Measurements from ENCODE around the gene FARS2. TPM values are rescaled to one million over a fixed set of nuclear protein-coding genes. Genes with fewer than 3 reads are reported as not detected.

Gene FARS2
- total RNA-seq, 1 experiment from 2014 or later = 13.8 TPM

DNA sequence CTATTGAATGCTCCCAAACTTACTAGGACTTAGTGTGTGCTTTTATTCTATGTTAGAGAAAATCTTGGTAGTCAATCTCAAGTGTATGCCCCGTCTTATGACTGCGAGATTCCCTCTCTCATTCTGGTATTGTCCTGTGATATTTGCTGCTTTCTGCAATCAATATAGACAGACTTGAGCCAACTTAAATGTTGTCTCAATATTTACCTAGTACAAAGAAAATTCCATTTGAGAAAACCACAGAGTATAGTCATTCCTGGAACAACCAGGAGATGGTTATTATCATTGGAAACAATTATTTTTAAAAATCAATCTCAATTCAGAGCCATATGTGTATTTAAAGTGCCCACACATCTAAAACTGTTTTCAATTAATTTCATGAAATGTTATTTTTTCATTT, 415.4 kb downstream of the FARS2 start:
- Histone ChIP-seq H3K9ac (ENCODE audit: low read length) (no peak overlapping the region), H4K20me1 (ENCODE audit: insufficient read depth) (peaks cover 4% of the 10 kb centered on the region; the same call in 1 of the 2 replicates), H2AFZ (ENCODE audit: low read depth, low read length, poor library complexity, severe bottlenecking) (no peak overlapping the region), H3K9me3 (ENCODE audit: control insufficient read depth in 1 of 2, insufficient read depth in 1 of 2, low read depth in 1 of 2, low read length in 2 of 2) (no peaks in the 10 kb centered on the region), H3K27me3 (ENCODE audit: insufficient read depth, low read length) (no peaks in the 10 kb centered on the region), H3K4me2 (ENCODE audit: low read length) (no peak overlapping the region), H3K4me3 (replicated peaks in 1 of 2; ENCODE audit: low read depth in 1 of 2, low read length in 2 of 2) (no peak overlapping the region), H3K27ac (ENCODE audit: low read depth, low read length) (no peak overlapping the region), H3K9me2 (ENCODE audit: insufficient read depth) (no peaks in the 10 kb centered on the region), H3K79me2 (ENCODE audit: insufficient read depth, low read length) (no peaks in the 10 kb centered on the region), H3K36me3 (ENCODE audit: control insufficient read depth in 1 of 2, insufficient read depth in 2 of 2, low read length in 2 of 2) (no peaks in the 10 kb centered on the region), H3K4me1 (ENCODE audit: control insufficient read depth in 1 of 2, insufficient read depth in 2 of 2, low read length in 2 of 2) (no peaks in the 10 kb centered on the region)
- DNase-seq (ENCODE audit: low read depth, low spot score) (no peak), ATAC-seq (no peak)
- CTCF ChIA-PET = no interaction called here
- TF ChIP-seq POLR2A (IDR thresholded peaks at IDR 0.05; ENCODE audit: borderline replicate concordance, extremely low read depth, insufficient read depth, insufficient read length) (no peak), ZFX (IDR thresholded peaks at IDR 0.05) (no peak), SRF (IDR thresholded peaks at IDR 0.05; ENCODE audit: low read depth) (no peak), EZH2phosphoT487 (IDR thresholded peaks at IDR 0.05; ENCODE audit: borderline replicate concordance) (no peak), FOSL1 (IDR thresholded peaks at IDR 0.05; ENCODE audit: low read depth) (no peak), RAD21 (IDR thresholded peaks at IDR 0.05; ENCODE audit: low read depth) (no peak), SIN3A (IDR thresholded peaks at IDR 0.05; ENCODE audit: low read depth) (no peak), ELF1 (IDR thresholded peaks at IDR 0.05; ENCODE audit: borderline replicate concordance, low read depth) (no peak), JUND (IDR thresholded peaks at IDR 0.05) (no peak), YY1 (IDR thresholded peaks at IDR 0.05; ENCODE audit: extremely low read depth, insufficient replicate concordance, low read depth, low read length) (no peak), MAX (IDR thresholded peaks at IDR 0.05) (no peak), SP1 (IDR thresholded peaks at IDR 0.05; ENCODE audit: low read depth) (no peak)
- no TSS peak for BruUV-seq (replicated peaks)
- intact Hi-C loops (cut with micrococcal nuclease) = no loop called here
- RAD21 ChIA-PET (ENCODE audit: low non-redundant PET in 1 of 2, low total read pairs in 2 of 2, uncharacterized antibody in 2 of 2, unreplicated experiment in 2 of 2) = no interaction called here
- POLR2A ChIA-PET = no interaction called here

DNA sequence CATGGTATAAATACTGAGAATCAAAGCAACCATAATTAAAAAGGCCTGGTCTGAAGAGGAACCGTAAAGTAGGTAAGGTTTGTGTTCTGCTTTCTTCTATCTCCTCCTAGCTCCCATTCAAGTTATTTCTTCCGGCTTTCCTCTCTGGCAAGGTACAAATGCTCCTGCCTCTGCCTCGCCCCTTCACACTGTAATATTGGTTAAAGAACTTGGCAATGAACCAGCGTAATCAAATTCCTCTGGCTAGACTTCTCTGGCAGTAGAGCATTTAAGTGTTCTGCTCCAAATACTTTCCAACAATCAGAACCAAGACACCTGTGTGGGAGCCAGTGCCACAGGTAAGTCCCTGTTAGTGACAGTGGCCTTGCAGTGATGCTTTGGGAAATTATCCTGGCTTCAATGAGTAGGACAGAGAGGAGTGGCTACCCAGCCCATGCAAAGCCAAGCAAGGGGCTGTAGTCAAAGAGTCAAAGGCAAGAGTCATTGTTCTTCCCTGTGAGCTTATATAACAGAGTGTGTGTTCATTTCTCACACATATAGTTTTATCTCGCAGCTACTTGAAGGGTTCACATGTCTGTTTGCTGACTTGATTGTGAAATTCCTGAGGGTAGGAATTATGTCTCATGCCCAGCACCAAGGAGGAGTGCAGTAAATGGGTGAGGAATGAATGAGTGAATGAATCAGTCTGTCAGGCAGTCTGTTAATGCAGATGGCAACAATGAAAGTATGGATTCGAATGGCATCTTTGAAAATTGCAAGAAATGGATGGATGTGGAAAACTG, 416.1 kb downstream of the FARS2 start:
- Histone ChIP-seq H3K4me2 (ENCODE audit: low read length) (no peak overlapping the region), H2AFZ (ENCODE audit: low read depth, low read length, poor library complexity, severe bottlenecking) (no peak overlapping the region), H3K27ac (ENCODE audit: low read depth, low read length) (no peak overlapping the region), H3K36me3 (ENCODE audit: control insufficient read depth in 1 of 2, insufficient read depth in 2 of 2, low read length in 2 of 2) (no peaks in the 10 kb centered on the region), H3K9me3 (ENCODE audit: control insufficient read depth in 1 of 2, insufficient read depth in 1 of 2, low read depth in 1 of 2, low read length in 2 of 2) (no peaks in the 10 kb centered on the region), H3K9ac (ENCODE audit: low read length) (no peak overlapping the region), H4K20me1 (ENCODE audit: insufficient read depth) (peaks cover 4% of the 10 kb centered on the region; the same call in 1 of the 2 replicates), H3K4me3 (replicated peaks in 1 of 2; ENCODE audit: low read depth in 1 of 2, low read length in 2 of 2) (no peak overlapping the region), H3K27me3 (ENCODE audit: insufficient read depth, low read length) (no peaks in the 10 kb centered on the region), H3K79me2 (ENCODE audit: insufficient read depth, low read length) (no peaks in the 10 kb centered on the region), H3K9me2 (ENCODE audit: insufficient read depth) (no peaks in the 10 kb centered on the region), H3K4me1 (ENCODE audit: control insufficient read depth in 1 of 2, insufficient read depth in 2 of 2, low read length in 2 of 2) (no peaks in the 10 kb centered on the region)
- intact Hi-C loops (cut with micrococcal nuclease) = no loop called here
- ChIA-PET RAD21 (ENCODE audit: low non-redundant PET in 1 of 2, low total read pairs in 2 of 2, uncharacterized antibody in 2 of 2, unreplicated experiment in 2 of 2) (no interaction called here), CTCF (no interaction called here), POLR2A (no interaction called here)
- TF ChIP-seq ZNF274 (IDR thresholded peaks at IDR 0.05; ENCODE audit: low read depth, low read length) = no peak
- no peak for TF ChIP-seq SIN3A (IDR thresholded peaks at IDR 0.05; ENCODE audit: low read depth)
- no peak for TF ChIP-seq EGR1 (IDR thresholded peaks at IDR 0.05; ENCODE audit: low read depth)
- TF ChIP-seq SP1 (IDR thresholded peaks at IDR 0.05; ENCODE audit: low read depth) = no peak
- TF ChIP-seq CBX3 (IDR thresholded peaks at IDR 0.05; ENCODE audit: low read depth) = no peak
- TF ChIP-seq TCF7L2 (IDR thresholded peaks at IDR 0.05; ENCODE audit: borderline replicate concordance, extremely low read depth, insufficient read depth, insufficient read length) = no peak
- TF ChIP-seq, protein P1, sequence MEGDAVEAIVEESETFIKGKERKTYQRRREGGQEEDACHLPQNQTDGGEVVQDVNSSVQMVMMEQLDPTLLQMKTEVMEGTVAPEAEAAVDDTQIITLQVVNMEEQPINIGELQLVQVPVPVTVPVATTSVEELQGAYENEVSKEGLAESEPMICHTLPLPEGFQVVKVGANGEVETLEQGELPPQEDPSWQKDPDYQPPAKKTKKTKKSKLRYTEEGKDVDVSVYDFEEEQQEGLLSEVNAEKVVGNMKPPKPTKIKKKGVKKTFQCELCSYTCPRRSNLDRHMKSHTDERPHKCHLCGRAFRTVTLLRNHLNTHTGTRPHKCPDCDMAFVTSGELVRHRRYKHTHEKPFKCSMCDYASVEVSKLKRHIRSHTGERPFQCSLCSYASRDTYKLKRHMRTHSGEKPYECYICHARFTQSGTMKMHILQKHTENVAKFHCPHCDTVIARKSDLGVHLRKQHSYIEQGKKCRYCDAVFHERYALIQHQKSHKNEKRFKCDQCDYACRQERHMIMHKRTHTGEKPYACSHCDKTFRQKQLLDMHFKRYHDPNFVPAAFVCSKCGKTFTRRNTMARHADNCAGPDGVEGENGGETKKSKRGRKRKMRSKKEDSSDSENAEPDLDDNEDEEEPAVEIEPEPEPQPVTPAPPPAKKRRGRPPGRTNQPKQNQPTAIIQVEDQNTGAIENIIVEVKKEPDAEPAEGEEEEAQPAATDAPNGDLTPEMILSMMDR (IDR thresholded peaks at IDR 0.05 in 2 of 3, conservative IDR thresholded peaks at IDR 0.05 in 1 of 3; ENCODE audit: borderline replicate concordance in 1 of 3, insufficient read depth in 1 of 3, low read depth in 2 of 3, low read length in 2 of 3) = no peak
- no peak for TF ChIP-seq POLR2AphosphoS5 (IDR thresholded peaks at IDR 0.05; ENCODE audit: low read depth, low read length)
- TF ChIP-seq RAD21 (IDR thresholded peaks at IDR 0.05; ENCODE audit: low read depth) = no peak
- no peak for TF ChIP-seq FOSL1 (IDR thresholded peaks at IDR 0.05; ENCODE audit: low read depth)
- no peak for TF ChIP-seq POLR2A (IDR thresholded peaks at IDR 0.05; ENCODE audit: borderline replicate concordance, extremely low read depth, insufficient read depth, insufficient read length)
- ATAC-seq (no peak), DNase-seq (ENCODE audit: low read depth, low spot score) (no peak)
- no TSS peak for BruUV-seq (replicated peaks)

Measured in HCT116 (cell line).